ENCODE data around the gene CCT5.
"Not testable (repeated sequence)": the region's sequence is repeated elsewhere in the genome, so short reads cannot be mapped to it uniquely, and the experiment has no call there.

GRCh38 chr5:10310835-10311570 lies 60.9 kb downstream of the CCT5 start:
- TF ChIP-seq CTCF, POLR2A, POLR2AphosphoS5 (IDR thresholded peaks at IDR 0.05): not testable (repeated sequence)
